Skeletal muscle satellite cell (primary cell): Measurements from ENCODE around the gene PDE5A.

Experiments used
- H3K27me3 ChIP-seq: 2 replicates; pipeline ENCODE4 v1.7.0; 2013; ENCODE audit warnings: low read length; ENCODE audit not compliant: control insufficient read depth, insufficient read depth
- H3K36me3 ChIP-seq: 2 replicates; pipeline ENCODE4 v1.7.0; 2013; ENCODE audit warnings: mild to moderate bottlenecking, control low read depth, low read length; ENCODE audit not compliant: insufficient read depth
- H3K4me1 ChIP-seq: 2 replicates; pipeline ENCODE4 v1.7.0; 2013; ENCODE audit warnings: low read length; ENCODE audit not compliant: control insufficient read depth, insufficient read depth
- H3K4me2 ChIP-seq: 2 replicates; pipeline ENCODE4 v1.7.0; 2013; ENCODE audit warnings: mild to moderate bottlenecking, low read length
- H3K4me3 ChIP-seq: 2 replicates; pipeline ENCODE4 v1.7.0; 2013; ENCODE audit warnings: low read length
- H3K9ac ChIP-seq: 2 replicates; pipeline ENCODE4 v1.7.0; 2013; ENCODE audit warnings: mild to moderate bottlenecking, low read depth, low read length, moderate library complexity
- H3K9me3 ChIP-seq: replicated peaks from 2 replicates; pipeline ENCODE4 v1.7.0; 2013; ENCODE audit warnings: mild to moderate bottlenecking, control low read depth, low read length

PDE5A gene

DNA sequence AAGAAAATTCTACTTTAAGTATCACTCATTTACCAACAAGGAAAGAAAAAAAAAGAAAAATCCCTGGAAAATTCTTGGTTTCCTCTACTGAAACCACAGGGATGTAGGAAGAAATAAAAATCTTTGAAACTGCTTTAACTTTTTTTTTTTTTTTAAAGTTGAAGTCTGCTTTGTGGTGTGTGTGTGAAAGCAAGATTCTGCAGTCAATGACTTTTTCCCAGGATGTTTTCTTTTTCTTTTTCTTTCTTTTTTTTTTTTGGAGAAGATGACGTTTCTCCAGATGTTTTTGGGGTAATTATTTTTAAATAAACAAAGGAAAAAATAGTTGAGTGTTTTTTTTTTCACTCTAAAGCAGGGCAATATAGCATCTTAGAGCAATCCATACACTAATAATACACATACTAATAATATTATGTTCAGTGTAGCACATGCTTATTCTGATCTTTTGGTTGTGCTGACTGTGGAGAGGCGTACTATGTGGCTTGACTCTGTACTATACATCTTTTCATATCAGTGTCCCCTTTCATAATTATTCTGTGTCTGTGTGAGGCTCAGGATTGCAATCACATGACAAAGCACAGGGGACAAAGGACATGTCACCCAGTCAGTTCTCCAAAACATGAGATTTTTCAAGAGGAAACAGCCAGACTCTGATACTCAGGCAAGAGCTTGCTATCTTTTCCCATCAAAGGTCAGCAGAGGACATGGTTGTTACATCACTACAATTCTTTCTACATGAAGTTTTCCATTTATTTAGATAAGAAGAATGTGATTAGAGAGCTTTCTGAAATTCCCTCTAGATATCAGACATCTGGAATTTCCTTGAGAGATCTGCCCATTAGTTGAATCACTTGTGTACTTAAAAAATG, 111.0 kb downstream of the PDE5A start:
- H3K4me1 ChIP-seq, result peaks cover 3% of the 10 kb centered on the region
- H3K9me3 ChIP-seq, result no peaks in the 10 kb centered on the region
- no peaks in the 10 kb centered on the region for H3K36me3 ChIP-seq
- no peaks in the 10 kb centered on the region for H3K27me3 ChIP-seq
- no peak overlapping the region for H3K9ac ChIP-seq
- H3K4me3 ChIP-seq, result no peak overlapping the region
- H3K4me2 ChIP-seq, result no peak overlapping the region

DNA sequence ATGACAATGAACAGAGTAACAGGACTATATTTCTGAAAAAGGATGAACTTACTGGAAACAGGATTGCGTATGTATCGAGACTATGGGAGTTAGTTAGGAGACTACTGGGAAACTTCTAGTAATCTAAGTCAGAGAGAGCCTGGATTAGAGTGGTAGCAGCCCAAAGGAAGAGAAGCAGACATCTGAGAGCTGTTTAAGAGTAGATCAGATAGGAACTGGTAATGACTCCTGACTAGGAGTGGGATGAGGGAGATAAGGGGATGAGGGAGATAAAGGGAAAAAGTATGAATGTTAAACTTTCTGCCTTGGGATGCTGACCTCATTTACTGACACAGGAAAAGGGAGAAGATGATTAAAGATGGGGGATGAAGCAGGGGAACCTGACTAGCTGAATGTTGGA, 116.2 kb downstream of the PDE5A start:
- no peak overlapping the region for H3K4me3 ChIP-seq
- no peak overlapping the region for H3K9ac ChIP-seq
- H3K9me3 ChIP-seq, result no peaks in the 10 kb centered on the region
- no peaks in the 10 kb centered on the region for H3K36me3 ChIP-seq
- no peak overlapping the region for H3K4me2 ChIP-seq
- no peaks in the 10 kb centered on the region for H3K4me1 ChIP-seq
- no peaks in the 10 kb centered on the region for H3K27me3 ChIP-seq

DNA sequence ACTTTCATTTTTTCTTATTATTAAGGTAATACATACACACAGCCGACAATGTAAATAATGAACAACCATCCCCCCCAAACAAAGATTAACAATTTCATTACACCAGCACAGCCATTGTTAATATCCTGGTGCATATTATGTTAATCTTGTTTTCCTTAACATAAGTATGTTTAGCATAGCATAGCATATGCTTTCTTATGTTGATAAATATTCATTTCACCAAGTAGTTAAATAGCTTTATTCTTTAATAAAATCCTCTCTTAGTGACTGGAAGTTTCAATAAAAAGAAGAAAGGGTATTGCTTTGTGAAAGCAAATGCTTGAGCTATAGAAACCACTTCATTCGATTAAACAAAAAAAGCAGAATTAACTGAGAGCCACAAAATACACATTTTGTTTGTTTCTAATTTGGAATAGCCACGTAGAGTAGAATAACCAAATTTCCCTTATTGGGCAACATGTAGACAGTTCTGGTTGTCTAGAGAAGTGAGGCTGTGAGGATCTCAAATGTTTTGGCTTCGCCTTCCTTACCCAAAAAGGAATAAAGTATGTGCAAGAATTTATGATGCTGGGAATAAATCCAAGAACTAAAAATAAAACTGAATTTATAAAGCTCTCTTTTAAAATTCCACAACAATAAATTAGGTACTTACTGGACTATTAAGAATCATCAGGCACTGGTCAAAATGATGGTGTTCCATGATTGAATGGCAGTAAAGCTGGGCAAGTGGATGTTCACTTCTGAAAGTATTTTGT, 118.0 kb downstream of the PDE5A start:
- Histone ChIP-seq H3K9me3 (no peaks in the 10 kb centered on the region), H3K4me2 (no peak overlapping the region), H3K9ac (no peak overlapping the region), H3K4me1 (no peaks in the 10 kb centered on the region), H3K27me3 (no peaks in the 10 kb centered on the region), H3K4me3 (no peak overlapping the region), H3K36me3 (no peaks in the 10 kb centered on the region)

DNA sequence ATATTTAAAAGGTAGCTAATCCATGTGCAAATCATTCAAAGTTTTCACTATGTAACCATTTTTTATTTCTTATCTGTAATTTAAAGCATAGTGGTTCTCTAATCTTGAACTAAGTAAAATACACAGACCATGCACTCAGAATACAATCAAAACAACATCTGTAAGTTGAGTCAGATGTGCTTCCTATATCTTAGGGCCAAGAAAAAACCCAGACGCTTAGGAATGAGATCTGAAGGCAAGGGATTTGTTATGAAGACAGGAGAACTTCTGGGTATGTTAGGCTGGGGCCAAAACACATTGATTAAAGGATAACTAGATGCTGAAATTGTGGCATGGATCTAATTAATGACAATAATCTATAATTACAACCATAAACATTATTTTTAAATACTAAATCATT, 120.3 kb downstream of the PDE5A start:
- no peaks in the 10 kb centered on the region for H3K9me3 ChIP-seq
- peaks cover 2% of the 10 kb centered on the region for H3K36me3 ChIP-seq
- no peaks in the 10 kb centered on the region for H3K4me1 ChIP-seq
- no peak overlapping the region for H3K9ac ChIP-seq
- no peak overlapping the region for H3K4me2 ChIP-seq
- no peaks in the 10 kb centered on the region for H3K27me3 ChIP-seq
- H3K4me3 ChIP-seq, result no peak overlapping the region

DNA sequence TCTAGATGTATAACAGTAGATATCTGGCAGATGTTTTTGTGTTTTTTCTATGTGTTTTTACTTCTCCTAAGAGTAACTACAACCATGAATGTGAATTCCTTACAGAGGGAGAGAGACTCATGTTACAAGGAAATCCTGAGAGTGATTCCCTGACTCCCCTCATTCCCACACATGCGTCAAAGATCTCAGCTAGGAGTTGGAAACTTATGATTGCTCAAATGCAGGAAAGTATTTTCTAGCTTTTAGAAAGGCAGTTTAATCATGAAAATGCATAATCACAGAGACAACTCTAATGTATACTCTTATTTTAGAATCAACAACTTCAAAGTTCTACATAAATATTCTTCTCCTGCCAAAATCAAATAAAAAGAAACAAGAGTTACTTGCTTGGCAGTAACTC, 121.8 kb downstream of the PDE5A start:
- no peaks in the 10 kb centered on the region for H3K4me1 ChIP-seq
- no peak overlapping the region for H3K4me2 ChIP-seq
- no peaks in the 10 kb centered on the region for H3K27me3 ChIP-seq
- no peaks in the 10 kb centered on the region for H3K9me3 ChIP-seq
- H3K36me3 ChIP-seq, result peaks cover 2% of the 10 kb centered on the region
- H3K4me3 ChIP-seq, result no peak overlapping the region
- no peak overlapping the region for H3K9ac ChIP-seq

DNA sequence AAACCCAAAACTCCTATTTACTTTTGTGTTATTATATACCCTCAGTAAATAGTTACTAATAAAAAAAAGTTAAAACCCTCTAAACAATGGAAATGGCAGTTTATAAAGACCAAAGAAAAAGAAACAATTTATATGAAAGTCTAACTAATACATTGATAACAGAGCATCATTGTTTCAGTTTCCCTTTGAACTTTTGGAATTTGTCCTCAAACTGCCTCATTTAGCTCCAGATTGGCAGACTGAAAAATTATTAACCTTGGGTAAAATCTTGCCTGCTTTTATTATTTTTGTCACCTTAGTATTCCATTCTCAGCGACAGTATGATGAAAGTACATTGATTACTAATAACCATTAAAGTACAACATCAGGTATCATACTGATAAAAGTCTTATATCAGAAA, 124.0 kb downstream of the PDE5A start:
- Histone ChIP-seq H3K36me3 (peaks cover 7% of the 10 kb centered on the region), H3K4me2 (no peak overlapping the region), H3K9me3 (no peaks in the 10 kb centered on the region), H3K9ac (no peak overlapping the region), H3K27me3 (no peaks in the 10 kb centered on the region), H3K4me1 (no peaks in the 10 kb centered on the region), H3K4me3 (no peak overlapping the region)

DNA sequence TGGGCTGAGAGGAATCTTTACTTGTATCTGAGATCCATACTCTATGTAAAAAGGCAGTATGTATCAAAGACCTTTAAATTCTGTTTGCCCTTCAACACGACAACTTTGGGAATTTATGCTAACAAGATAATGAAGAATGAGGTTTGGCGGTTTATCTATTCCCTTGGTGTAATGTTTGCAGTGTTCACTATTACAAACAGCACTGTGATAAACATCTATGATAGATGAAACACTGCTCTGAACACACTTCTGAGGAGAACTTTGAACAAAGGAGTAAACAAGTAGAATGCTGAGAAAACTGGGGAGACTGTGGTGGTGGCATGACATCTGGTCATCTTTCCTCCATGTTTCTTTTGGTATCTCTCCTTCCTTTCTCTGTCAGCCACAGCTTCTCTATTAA, 126.9 kb downstream of the PDE5A start:
- Histone ChIP-seq H3K4me1 (no peaks in the 10 kb centered on the region), H3K9ac (no peak overlapping the region), H3K36me3 (peaks cover 24% of the 10 kb centered on the region), H3K4me2 (no peak overlapping the region), H3K4me3 (no peak overlapping the region), H3K27me3 (no peaks in the 10 kb centered on the region), H3K9me3 (no peaks in the 10 kb centered on the region)

DNA sequence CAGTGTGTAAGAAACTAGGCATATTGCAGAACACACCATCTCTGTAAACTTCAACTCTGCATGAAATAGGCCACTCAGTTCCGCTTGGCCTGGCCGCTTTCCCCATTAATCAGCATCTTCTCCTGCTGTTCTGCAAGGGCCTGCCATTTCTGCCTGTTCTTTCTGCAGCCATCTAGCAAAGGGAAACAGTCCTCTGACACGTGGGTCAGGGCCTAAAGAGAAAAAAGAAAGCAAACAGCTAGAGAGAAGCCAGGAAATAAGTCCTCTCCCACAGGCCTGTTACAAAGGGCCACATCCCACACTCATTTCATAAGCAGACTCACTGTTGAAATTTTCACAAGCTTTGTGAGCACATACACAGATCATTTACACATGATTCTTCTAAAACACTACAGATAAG, 130.1 kb downstream of the PDE5A start:
- peaks cover 22% of the 10 kb centered on the region for H3K36me3 ChIP-seq
- no peak overlapping the region for H3K9ac ChIP-seq
- H3K4me2 ChIP-seq, result no peak overlapping the region
- H3K4me3 ChIP-seq, result no peak overlapping the region
- no peaks in the 10 kb centered on the region for H3K4me1 ChIP-seq
- H3K27me3 ChIP-seq, result no peaks in the 10 kb centered on the region
- H3K9me3 ChIP-seq, result no peaks in the 10 kb centered on the region

DNA sequence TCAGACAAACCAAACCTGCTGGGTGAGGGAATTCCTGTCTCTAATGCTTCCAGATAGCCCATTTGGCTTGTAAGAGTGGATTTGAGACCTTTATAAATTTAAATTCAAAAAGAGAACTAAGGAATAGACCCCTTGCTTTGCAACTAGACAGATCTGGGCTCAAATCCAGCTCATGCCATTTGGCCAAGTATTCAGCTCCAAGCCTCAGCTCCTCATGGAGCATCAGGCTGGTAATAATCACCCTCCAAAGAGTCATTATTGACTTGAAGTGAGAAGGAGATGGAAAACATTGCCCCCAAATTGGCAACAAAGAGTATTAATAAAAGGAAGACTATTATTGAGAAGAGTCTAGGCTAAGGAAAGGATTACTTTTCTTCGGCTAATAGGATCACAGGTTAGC, 134.7 kb downstream of the PDE5A start:
- Histone ChIP-seq H3K4me1 (no peaks in the 10 kb centered on the region), H3K9ac (no peak overlapping the region), H3K27me3 (no peaks in the 10 kb centered on the region), H3K4me2 (no peak overlapping the region), H3K36me3 (peaks cover 11% of the 10 kb centered on the region), H3K9me3 (no peaks in the 10 kb centered on the region), H3K4me3 (no peak overlapping the region)

DNA sequence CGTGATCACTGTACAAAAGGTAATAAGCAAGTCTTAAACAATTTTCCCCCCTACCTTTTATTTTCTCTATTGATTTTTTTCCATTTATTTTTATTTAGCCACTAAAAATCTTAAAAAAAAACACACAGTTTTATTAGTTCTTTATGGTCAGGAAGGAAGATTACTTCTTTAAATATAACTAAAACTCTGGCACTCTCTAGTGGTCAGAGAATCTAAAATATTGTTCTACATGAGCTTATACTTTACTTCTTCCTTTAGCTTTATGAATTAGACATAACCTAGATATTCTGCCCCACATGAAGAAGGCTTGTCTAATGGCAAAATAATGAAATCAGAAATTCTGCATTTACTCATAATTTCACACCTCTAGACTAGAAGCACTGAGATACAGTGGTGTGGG, 135.2 kb downstream of the PDE5A start:
- Histone ChIP-seq H3K4me1 (no peaks in the 10 kb centered on the region), H3K4me2 (no peak overlapping the region), H3K27me3 (no peaks in the 10 kb centered on the region), H3K9ac (no peak overlapping the region), H3K4me3 (no peak overlapping the region), H3K36me3 (peaks cover 6% of the 10 kb centered on the region), H3K9me3 (no peaks in the 10 kb centered on the region)

DNA sequence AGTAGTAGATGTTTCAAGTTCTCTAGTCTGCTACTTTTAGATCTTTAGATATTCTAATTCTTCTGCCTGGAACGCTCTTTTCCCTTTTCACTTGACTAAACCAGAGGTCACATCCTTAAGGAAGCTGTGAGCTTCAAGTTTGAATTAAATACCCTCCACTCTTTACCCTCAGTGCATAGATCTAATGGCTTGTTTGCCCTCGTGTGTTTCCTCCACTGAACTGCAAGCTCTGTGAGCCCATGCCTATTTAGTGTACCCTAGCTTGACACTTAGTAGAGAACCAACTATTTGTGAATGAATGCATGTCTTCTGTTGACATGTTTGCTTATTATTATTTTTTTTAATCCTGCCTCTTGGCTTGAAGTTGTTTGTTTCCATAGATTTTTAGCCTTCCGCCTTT, 138.3 kb downstream of the PDE5A start:
- Histone ChIP-seq H3K4me3 (no peak overlapping the region), H3K9ac (no peak overlapping the region), H3K4me1 (no peaks in the 10 kb centered on the region), H3K27me3 (no peaks in the 10 kb centered on the region), H3K9me3 (no peaks in the 10 kb centered on the region), H3K36me3 (no peaks in the 10 kb centered on the region), H3K4me2 (no peak overlapping the region)

DNA sequence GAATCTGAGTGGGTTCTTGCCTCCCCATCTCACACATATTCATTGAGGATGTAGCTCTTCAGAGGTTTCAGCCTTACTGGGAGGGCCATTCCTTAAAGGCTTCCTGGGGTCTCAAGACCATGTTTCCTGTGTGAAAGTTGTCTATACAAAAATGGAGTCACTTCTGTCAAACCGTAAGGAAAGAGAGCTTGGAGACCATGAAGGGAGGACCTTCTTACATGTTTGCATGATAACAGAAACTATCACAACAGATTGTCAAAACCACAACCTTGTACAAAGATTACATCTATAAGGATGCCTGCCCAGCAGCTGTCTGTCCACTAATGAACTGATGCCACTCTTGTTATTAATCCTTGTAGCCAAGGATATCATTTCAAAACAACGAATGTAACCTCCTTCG, 139.3 kb downstream of the PDE5A start:
- H3K4me3 ChIP-seq, result no peak overlapping the region
- no peaks in the 10 kb centered on the region for H3K9me3 ChIP-seq
- no peaks in the 10 kb centered on the region for H3K27me3 ChIP-seq
- no peaks in the 10 kb centered on the region for H3K36me3 ChIP-seq
- no peak overlapping the region for H3K9ac ChIP-seq
- H3K4me1 ChIP-seq, result no peaks in the 10 kb centered on the region
- no peak overlapping the region for H3K4me2 ChIP-seq
